Measurements from ENCODE around the gene FHIP2A.
"Not testable (repeated sequence)": the region's sequence is repeated elsewhere in the genome, so short reads cannot be mapped to it uniquely, and the experiment has no call there.

The FHIP2A gene

GRCh38 chr10:114811862-114812261 is 9.7 kb upstream of the FHIP2A start:
- peak; percentile 87 for DNase-seq (ENCODE audit: low read depth, low spot score)
- peak overlapping the region; percentile 22 for H3K4me3 ChIP-seq (ENCODE audit: low read length)

GRCh38 chr10:114815791-114816190 is 5.8 kb upstream of the FHIP2A start:
- H3K4me3 ChIP-seq (ENCODE audit: low read length) = no peak overlapping the region
- no peak for DNase-seq (ENCODE audit: low read depth, low spot score)

GRCh38 chr10:114816308-114816707 is 5.3 kb upstream of the FHIP2A start:
- no peak overlapping the region for H3K4me3 ChIP-seq (ENCODE audit: low read length)
- no peak for DNase-seq (ENCODE audit: low read depth, low spot score)

- no peak overlapping the region for H3K4me3 ChIP-seq (ENCODE audit: low read length)
- DNase-seq (ENCODE audit: low read depth, low spot score) = no peak
Measured at GRCh38 chr10:114819322-114819721, 2.3 kb upstream of the FHIP2A start.

GRCh38 chr10:114821915-114822443 is 399 bp downstream of the FHIP2A start:
- DNase-seq (ENCODE audit: low read depth, low spot score) = no peak

GRCh38 chr10:114822444-114823076 is 980 bp downstream of the FHIP2A start:
- peak overlapping the region; percentile 86 for H3K4me3 ChIP-seq (ENCODE audit: low read length)
- no peak for DNase-seq (ENCODE audit: low read depth, low spot score)

More at GRCh38 chr10:114821915-114822443, 399 bp downstream of the FHIP2A start:
- peak overlapping the region; percentile 86 for H3K4me3 ChIP-seq (ENCODE audit: low read length)

- peak overlapping the region; percentile 86 for H3K4me3 ChIP-seq (ENCODE audit: low read length)
- DNase-seq (ENCODE audit: low read depth, low spot score) = no peak
Measured at GRCh38 chr10:114823077-114823463, 1.5 kb downstream of the FHIP2A start.

GRCh38 chr10:114824391-114824790 is 2.8 kb downstream of the FHIP2A start:
- no peak overlapping the region for H3K4me3 ChIP-seq (ENCODE audit: low read length)
- DNase-seq (ENCODE audit: low read depth, low spot score) = no peak

- no peak for DNase-seq (ENCODE audit: low read depth, low spot score)
- no peak overlapping the region for H3K4me3 ChIP-seq (ENCODE audit: low read length)
Measured at GRCh38 chr10:114825513-114826253, 4.1 kb downstream of the FHIP2A start.

- no peak overlapping the region for H3K4me3 ChIP-seq (ENCODE audit: low read length)
- no peak for DNase-seq (ENCODE audit: low read depth, low spot score)
Measured at GRCh38 chr10:114829160-114829909, 7.8 kb downstream of the FHIP2A start.

GRCh38 chr10:114831186-114831867 is 9.7 kb downstream of the FHIP2A start:
- no peak overlapping the region for H3K4me3 ChIP-seq (ENCODE audit: low read length)
- DNase-seq (ENCODE audit: low read depth, low spot score) = no peak

- H3K4me3 ChIP-seq (ENCODE audit: low read length) = no peak overlapping the region
- DNase-seq (ENCODE audit: low read depth, low spot score) = no peak
Measured at GRCh38 chr10:114837690-114838089, 16.1 kb downstream of the FHIP2A start.

GRCh38 chr10:114839901-114840300 is 18.3 kb downstream of the FHIP2A start:
- no peak overlapping the region for H3K4me3 ChIP-seq (ENCODE audit: low read length)
- no peak for DNase-seq (ENCODE audit: low read depth, low spot score)

- H3K4me3 ChIP-seq (ENCODE audit: low read length) = no peak overlapping the region
- DNase-seq (ENCODE audit: low read depth, low spot score) = no peak
Measured at GRCh38 chr10:114845978-114846693, 24.6 kb downstream of the FHIP2A start.

- not testable (repeated sequence) for DNase-seq (ENCODE audit: low read depth, low spot score); H3K4me3 ChIP-seq (ENCODE audit: low read length)
Measured at GRCh38 chr10:114847517-114847916, 25.9 kb downstream of the FHIP2A start.

- no peak for DNase-seq (ENCODE audit: low read depth, low spot score)
- H3K4me3 ChIP-seq (ENCODE audit: low read length) = no peak overlapping the region
Measured at GRCh38 chr10:114849674-114850073, 28.1 kb downstream of the FHIP2A start.

GRCh38 chr10:114850126-114850525 is 28.5 kb downstream of the FHIP2A start:
- H3K4me3 ChIP-seq (ENCODE audit: low read length) = no peak overlapping the region
- no peak for DNase-seq (ENCODE audit: low read depth, low spot score)

- no peak for DNase-seq (ENCODE audit: low read depth, low spot score)
- no peak overlapping the region for H3K4me3 ChIP-seq (ENCODE audit: low read length)
Measured at GRCh38 chr10:114851336-114851735, 29.8 kb downstream of the FHIP2A start.

- no peak for DNase-seq (ENCODE audit: low read depth, low spot score)
- no peak overlapping the region for H3K4me3 ChIP-seq (ENCODE audit: low read length)
Measured at GRCh38 chr10:114852197-114852596, 30.6 kb downstream of the FHIP2A start.

Data from Jurkat, Clone E6-1 (cell line).